H9 (cell line): ENCODE data around the gene DIAPH3. TPM values are rescaled to one million over a fixed set of nuclear protein-coding genes. Genes with fewer than 3 reads are reported as not detected.
A peak's percentile ranks its signal among the peaks of the same experiment; 100 is the strongest.

Source experiments
- DNase-seq: peaks from one replicate; pipeline ENCODE4 v3.0.0-alpha.2; 2017
- H2AFZ ChIP-seq: one replicate; pipeline ENCODE4 v1.6.1; 2013; ENCODE audit warnings: mild to moderate bottlenecking, low read length, control low read depth, moderate library complexity
- H2AK5ac ChIP-seq: 2 replicates; pipeline ENCODE4 v1.6.1; 2013; ENCODE audit warnings: low read length, control low read depth, mixed read lengths; ENCODE audit not compliant: insufficient read length
- H2BK120ac ChIP-seq: one replicate; pipeline ENCODE4 v1.6.1; 2013; ENCODE audit warnings: low read depth, mild to moderate bottlenecking, low read length, control low read depth, inconsistent platforms; ENCODE audit not compliant: poor library complexity, severe bottlenecking
- H2BK12ac ChIP-seq: 2 replicates; pipeline ENCODE4 v1.6.1; 2013; ENCODE audit warnings: low read length, control low read depth, mixed read lengths, low read depth; ENCODE audit not compliant: insufficient read length
- H2BK15ac ChIP-seq: 2 replicates; pipeline ENCODE4 v1.6.1; 2013; ENCODE audit warnings: low read depth, low read length, control low read depth
- H2BK20ac ChIP-seq: one replicate; pipeline ENCODE4 v1.6.1; 2013; ENCODE audit warnings: low read depth, mild to moderate bottlenecking, low read length, control low read depth, inconsistent platforms; ENCODE audit not compliant: poor library complexity, severe bottlenecking
- H2BK5ac ChIP-seq: 2 replicates; pipeline ENCODE4 v1.6.1; 2013; ENCODE audit warnings: low read length, control low read depth, mixed read lengths; ENCODE audit not compliant: insufficient read length
- H3K14ac ChIP-seq: 2 replicates; pipeline ENCODE4 v1.6.1; 2013; ENCODE audit warnings: low read length, control low read depth; ENCODE audit not compliant: insufficient read depth
- H3K18ac ChIP-seq: 2 replicates; pipeline ENCODE4 v1.6.1; 2013; ENCODE audit warnings: low read depth, mild to moderate bottlenecking, mixed read lengths, low read length, control low read depth; ENCODE audit not compliant: insufficient read length
- H3K23ac ChIP-seq: 2 replicates; pipeline ENCODE4 v1.6.1; 2013; ENCODE audit warnings: low read length, control low read depth, mixed read lengths, low read depth; ENCODE audit not compliant: insufficient read length
- H3K23me2 ChIP-seq: 2 replicates; pipeline ENCODE4 v1.6.1; 2013; ENCODE audit warnings: low read depth, mild to moderate bottlenecking, mixed read lengths, low read length, control low read depth; ENCODE audit not compliant: insufficient read length, poor library complexity, severe bottlenecking
- H3K27ac ChIP-seq: 2 replicates; pipeline ENCODE4 v1.5.1; 2013; ENCODE audit warnings: low read length, control low read depth, mixed read lengths, low read depth; ENCODE audit not compliant: insufficient read length
- H3K27me3 ChIP-seq: 2 replicates; pipeline ENCODE4 v1.6.1; 2013; ENCODE audit warnings: low read length, control low read depth, inconsistent platforms; ENCODE audit not compliant: insufficient read depth
- H3K4ac ChIP-seq: 2 replicates; pipeline ENCODE4 v1.6.1; 2013; ENCODE audit warnings: low read depth, mild to moderate bottlenecking, control low read depth, inconsistent platforms, low read length, moderate library complexity
- H3K4me1 ChIP-seq: 2 replicates; pipeline ENCODE4 v1.6.1; 2013; ENCODE audit warnings: low read length, control low read depth, inconsistent platforms; ENCODE audit not compliant: insufficient read depth
- H3K4me2 ChIP-seq: 2 replicates; pipeline ENCODE4 v1.6.1; 2013; ENCODE audit warnings: low read length, control low read depth, mixed read lengths; ENCODE audit not compliant: insufficient read length, insufficient read depth
- H3K56ac ChIP-seq: 2 replicates; pipeline ENCODE4 v1.6.1; 2013; ENCODE audit warnings: low read depth, mild to moderate bottlenecking, mixed read lengths, low read length, control low read depth; ENCODE audit not compliant: insufficient read length
- H3K79me1 ChIP-seq: 2 replicates; pipeline ENCODE4 v1.6.1; 2013; ENCODE audit warnings: low read depth, mild to moderate bottlenecking, moderate library complexity, low read length, control low read depth, inconsistent platforms; ENCODE audit not compliant: insufficient read depth, poor library complexity, severe bottlenecking
- H3K79me2 ChIP-seq: 2 replicates; pipeline ENCODE4 v1.6.1; 2013; ENCODE audit warnings: low read length, control low read depth, inconsistent platforms; ENCODE audit not compliant: insufficient read depth
- H3K9ac ChIP-seq: 2 replicates; pipeline ENCODE4 v1.6.1; 2013; ENCODE audit warnings: low read length, control low read depth, mixed read lengths; ENCODE audit not compliant: insufficient read length; ENCODE audit errors: extremely low read depth
- H3K9me3 ChIP-seq: one replicate; pipeline ENCODE4 v1.6.1; 2013; ENCODE audit warnings: low read depth, low read length, inconsistent platforms; ENCODE audit not compliant: control insufficient read depth
- H3T11ph ChIP-seq: one replicate; pipeline ENCODE4 v1.6.1; 2013; ENCODE audit warnings: mild to moderate bottlenecking, low read length, control low read depth, inconsistent platforms
- H4K20me1 ChIP-seq: one replicate; pipeline ENCODE4 v1.6.1; 2013; ENCODE audit not compliant: control insufficient read depth, insufficient read length, insufficient read depth
- H4K5ac ChIP-seq: 2 replicates; pipeline ENCODE4 v1.6.1; 2013; ENCODE audit warnings: low read depth, mild to moderate bottlenecking, mixed read lengths, low read length, control low read depth; ENCODE audit not compliant: insufficient read length
- H4K8ac ChIP-seq: replicated peaks from 2 replicates; pipeline ENCODE4 v1.6.1; 2013; ENCODE audit warnings: low read length, control low read depth, mixed read lengths, low read depth; ENCODE audit not compliant: insufficient read length
- H4K91ac ChIP-seq: 2 replicates; pipeline ENCODE4 v1.6.1; 2013; ENCODE audit warnings: low read depth, mild to moderate bottlenecking, moderate library complexity, mixed read lengths, low read length, control low read depth; ENCODE audit not compliant: insufficient read length
- H3K27ac Mint-ChIP-seq, 3 experiments: 2 replicates in 2 of 3; 3 replicates in 1 of 3; pipeline ENCODE4 v1.8.0; 2020 to 2021; ENCODE audit warnings: mixed read lengths in 3 of 3, mild to moderate bottlenecking in 1 of 3, moderate library complexity in 1 of 3
- H3K27me3 Mint-ChIP-seq: 2 replicates; pipeline ENCODE4 v1.8.0; 2021; ENCODE audit warnings: low read depth, mild to moderate bottlenecking, moderate library complexity, mixed read lengths
- H3K36me3 Mint-ChIP-seq, 3 experiments: 2 replicates in 2 of 3; 3 replicates in 1 of 3; pipeline ENCODE4 v1.8.0; 2020 to 2021; ENCODE audit warnings: low read depth in 3 of 3, mixed read lengths in 3 of 3; ENCODE audit not compliant: insufficient read depth in 1 of 3
- H3K4me1 Mint-ChIP-seq, 2 experiments: 2 replicates each; pipeline ENCODE4 v1.8.0; 2020; ENCODE audit warnings: mixed read lengths in 2 of 2
- H3K4me3 Mint-ChIP-seq, 2 experiments: 2 replicates in 1 of 2; 3 replicates in 1 of 2; pipeline ENCODE4 v1.8.0; 2020 to 2021; ENCODE audit warnings: mild to moderate bottlenecking in 2 of 2, mixed read lengths in 2 of 2, moderate library complexity in 1 of 2
- H3K9me3 Mint-ChIP-seq, 2 experiments: 2 replicates in 1 of 2; 3 replicates in 1 of 2; pipeline ENCODE4 v1.8.0; 2020; ENCODE audit warnings: mild to moderate bottlenecking in 2 of 2, mixed read lengths in 2 of 2, moderate library complexity in 1 of 2
- WGBS: extraction: QIAGEN DNeasy Blood & Tissue Kit; methylation state at CpG from one replicate; pipeline ENCODE4 v1.1.7; 2013; ENCODE audit warnings: missing lambda C conversion rate, low lambda C conversion rate, mixed read lengths; ENCODE audit not compliant: insufficient read length; ENCODE audit errors: extremely low coverage; 5-methylcytosine and 5-hydroxymethylcytosine counted together
- total RNA-seq: library from RNA; stranded (reverse); gene quantifications from 2 replicates; pipeline ENCODE4 v1.2.1, GENCODE V29; 2021
- TF ChIP-seq, protein P1 (sequence below): fragments of 200-600 bp; sonication (generic); conservative IDR thresholded peaks from 3 replicates; pipeline ENCODE4 v1.8.0; 2021; ENCODE audit warnings: antibody characterized with exemption, mild to moderate bottlenecking

DIAPH3 gene
- total RNA-seq, 1 experiment from 2014 or later = 23.1 TPM

DNA sequence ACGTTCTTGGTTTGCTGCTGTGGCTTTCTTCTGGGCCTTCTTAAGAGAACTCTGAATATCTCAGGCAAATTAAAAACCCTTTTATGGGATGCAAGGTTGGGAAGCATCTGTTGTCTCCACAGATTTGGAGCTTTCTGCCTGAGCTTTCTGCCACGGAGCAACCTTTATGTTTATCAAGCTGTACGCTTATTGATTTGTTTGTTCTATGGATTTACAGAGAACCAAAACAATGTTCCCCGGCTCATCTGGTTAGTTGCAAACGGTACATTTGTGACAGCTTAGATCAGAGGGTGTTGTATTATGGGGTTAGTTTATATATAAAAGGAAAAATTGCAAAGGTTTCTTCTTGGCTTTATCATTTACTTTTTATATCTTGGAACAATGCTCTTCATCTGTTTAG is 479.6 kb downstream of the DIAPH3 start:
- Histone ChIP-seq H3K79me2 (no peaks in the 10 kb centered on the region), H4K5ac (no peak overlapping the region), H2BK120ac (no peak overlapping the region), H3K18ac (no peak overlapping the region), H3K56ac (no peak overlapping the region), H3K9me3 (no peaks in the 10 kb centered on the region), H2AK5ac (no peak overlapping the region), H3K4me2 (no peak overlapping the region), H4K8ac (no peak overlapping the region), H2BK20ac (no peak overlapping the region), H3K27me3 (no peaks in the 10 kb centered on the region), H3K79me1 (no peaks in the 10 kb centered on the region), H2BK5ac (no peak overlapping the region), H3K9ac (no peak overlapping the region), H3K4me1 (no peaks in the 10 kb centered on the region; the same call in 1 of the 2 replicates), H4K20me1 (no peaks in the 10 kb centered on the region), H2BK15ac (no peak overlapping the region), H2BK12ac (no peak overlapping the region), H3K23me2 (no peaks in the 10 kb centered on the region), H3K27ac (no peak overlapping the region), H3K23ac (no peak overlapping the region), H2AFZ (no peak overlapping the region), H4K91ac (no peak overlapping the region), H3K4ac (no peak overlapping the region), H3K14ac (no peak overlapping the region), H3T11ph (no peak overlapping the region)
- no peaks in the 10 kb centered on the region for H3K27me3 Mint-ChIP-seq
- WGBS = no CpG with 5 or more reads among the region's 5 CpGs
- no peak for DNase-seq
- no peak overlapping the region for H3K4me3 Mint-ChIP-seq
- no peaks in the 10 kb centered on the region for H3K9me3 Mint-ChIP-seq
- H3K27ac Mint-ChIP-seq = 0 out of 7 replicates have a peak overlapping the region, but pooled peaks of 1 of the 3 experiments have one; percentile 24
- H3K36me3 Mint-ChIP-seq = no peaks in the 10 kb centered on the region
- peaks cover 47 to 49% of the 10 kb centered on the region in 2 experiments for H3K4me1 Mint-ChIP-seq
- TF ChIP-seq, protein P1, sequence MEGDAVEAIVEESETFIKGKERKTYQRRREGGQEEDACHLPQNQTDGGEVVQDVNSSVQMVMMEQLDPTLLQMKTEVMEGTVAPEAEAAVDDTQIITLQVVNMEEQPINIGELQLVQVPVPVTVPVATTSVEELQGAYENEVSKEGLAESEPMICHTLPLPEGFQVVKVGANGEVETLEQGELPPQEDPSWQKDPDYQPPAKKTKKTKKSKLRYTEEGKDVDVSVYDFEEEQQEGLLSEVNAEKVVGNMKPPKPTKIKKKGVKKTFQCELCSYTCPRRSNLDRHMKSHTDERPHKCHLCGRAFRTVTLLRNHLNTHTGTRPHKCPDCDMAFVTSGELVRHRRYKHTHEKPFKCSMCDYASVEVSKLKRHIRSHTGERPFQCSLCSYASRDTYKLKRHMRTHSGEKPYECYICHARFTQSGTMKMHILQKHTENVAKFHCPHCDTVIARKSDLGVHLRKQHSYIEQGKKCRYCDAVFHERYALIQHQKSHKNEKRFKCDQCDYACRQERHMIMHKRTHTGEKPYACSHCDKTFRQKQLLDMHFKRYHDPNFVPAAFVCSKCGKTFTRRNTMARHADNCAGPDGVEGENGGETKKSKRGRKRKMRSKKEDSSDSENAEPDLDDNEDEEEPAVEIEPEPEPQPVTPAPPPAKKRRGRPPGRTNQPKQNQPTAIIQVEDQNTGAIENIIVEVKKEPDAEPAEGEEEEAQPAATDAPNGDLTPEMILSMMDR = no peak
